Transverse colon (tissue), 3 donors: ENCODE results near the gene PGM5.
"Not testable (repeated sequence)": the region's sequence is repeated elsewhere in the genome, so short reads cannot be mapped to it uniquely, and the experiment has no call there.

Source experiments
- CTCF ChIP-seq, 5 experiments: fragments of 200-600 bp in 3 of 5; fragments of 450-650 bp in 2 of 5; sonication (generic) in 3 of 5; IDR thresholded peaks; 1 replicate in 2 of 5; 2 replicates in 3 of 5; pipeline ENCODE4 v1.5.1; 2016 to 2017; ENCODE audit warnings: antibody characterized with exemption in 5 of 5, inconsistent platforms in 3 of 5, mild to moderate bottlenecking in 2 of 5, moderate library complexity in 1 of 5
- POLR2A ChIP-seq: fragments of 450-650 bp; IDR thresholded peaks from one replicate; pipeline ENCODE4 v1.6.1; 2016; ENCODE audit warnings: antibody characterized with exemption, mild to moderate bottlenecking, moderate library complexity

DNA sequence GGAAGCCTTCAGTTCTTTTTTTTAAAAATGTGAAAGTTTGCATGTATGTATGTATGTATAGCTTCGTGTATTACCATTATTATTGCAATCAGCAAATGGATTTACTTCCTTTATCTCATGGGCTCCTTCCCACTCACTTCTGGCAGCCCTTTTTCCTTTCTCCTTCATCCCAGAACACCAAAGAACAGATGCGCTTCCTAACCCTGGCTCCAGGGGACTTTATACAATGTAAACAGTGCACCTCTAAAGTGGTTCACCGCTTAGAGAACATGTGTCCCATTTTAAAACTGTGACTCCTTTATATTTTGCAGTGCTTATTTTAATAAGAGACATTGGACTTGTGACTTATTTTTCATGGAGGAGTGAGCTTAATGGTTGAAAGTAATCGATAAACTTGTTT is 13.2 kb upstream of the PGM5 start:
- not testable (repeated sequence) for TF ChIP-seq CTCF (IDR thresholded peaks at IDR 0.05); POLR2A
